Left hindlimb (tissue), 1 donor: Measurements from ENCODE around the gene PFAS.
A peak's percentile ranks its signal among the peaks of the same experiment; 100 is the strongest.
"Not testable (repeated sequence)": the region's sequence is repeated elsewhere in the genome, so short reads cannot be mapped to it uniquely, and the experiment has no call there.

Experiments
- DNase-seq: peaks from one replicate; pipeline ENCODE4 v3.0.0-alpha.2; 2018

The PFAS gene

DNA sequence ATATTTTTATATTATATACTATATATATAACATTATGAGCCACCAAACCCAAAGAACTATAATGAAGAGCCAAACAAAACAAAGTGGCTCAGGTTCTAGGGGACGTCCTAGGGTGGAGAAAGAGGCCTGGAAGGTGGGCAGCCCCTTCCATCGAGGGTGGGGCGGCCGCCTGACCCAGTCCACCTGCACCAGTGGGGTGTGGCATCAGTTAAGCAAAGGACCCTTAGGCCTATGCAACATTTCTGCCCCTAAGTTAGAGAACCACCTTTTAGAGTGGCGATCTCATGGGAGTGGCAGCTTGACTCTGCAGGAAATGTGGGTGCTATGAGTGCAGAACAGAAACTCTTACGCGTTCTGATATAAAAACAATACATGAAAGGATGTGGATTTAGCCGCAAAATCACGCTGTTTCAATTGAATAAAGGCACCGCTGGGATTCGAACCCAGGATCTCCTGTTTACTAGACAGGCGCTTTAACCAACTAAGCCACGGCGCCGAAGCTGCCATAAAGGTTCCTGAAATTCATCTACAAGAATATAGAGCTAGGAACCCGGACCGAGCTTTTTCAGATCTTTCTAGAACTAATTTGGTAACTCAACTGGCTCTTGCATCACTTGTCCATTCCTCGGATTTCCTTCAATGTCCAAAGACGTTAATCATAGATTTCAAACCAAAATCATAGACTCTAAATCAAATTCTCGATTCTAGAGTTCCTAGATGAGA lies 23.1 kb upstream of the PFAS start:
- DNase-seq = peak; percentile 69

- peak; percentile 90 for DNase-seq
Measured at GRCh38 chr17:8226536-8227237, 22.4 kb upstream of the PFAS start.

- DNase-seq = no peak
Measured at GRCh38 chr17:8227238-8227581, 21.9 kb upstream of the PFAS start.

- DNase-seq = no peak
Measured at GRCh38 chr17:8231701-8232100, 17.4 kb upstream of the PFAS start.

GRCh38 chr17:8234361-8235270 lies 14.5 kb upstream of the PFAS start:
- DNase-seq = no peak

GRCh38 chr17:8235676-8236075 lies 13.4 kb upstream of the PFAS start:
- DNase-seq = no peak

- no peak for DNase-seq
Measured at GRCh38 chr17:8237175-8237574, 11.9 kb upstream of the PFAS start.

GRCh38 chr17:8237886-8238285 lies 11.2 kb upstream of the PFAS start:
- no peak for DNase-seq

GRCh38 chr17:8243827-8244226 lies 5.3 kb upstream of the PFAS start:
- no peak for DNase-seq

- no peak for DNase-seq
Measured at GRCh38 chr17:8244768-8245167, 4.3 kb upstream of the PFAS start.

DNA sequence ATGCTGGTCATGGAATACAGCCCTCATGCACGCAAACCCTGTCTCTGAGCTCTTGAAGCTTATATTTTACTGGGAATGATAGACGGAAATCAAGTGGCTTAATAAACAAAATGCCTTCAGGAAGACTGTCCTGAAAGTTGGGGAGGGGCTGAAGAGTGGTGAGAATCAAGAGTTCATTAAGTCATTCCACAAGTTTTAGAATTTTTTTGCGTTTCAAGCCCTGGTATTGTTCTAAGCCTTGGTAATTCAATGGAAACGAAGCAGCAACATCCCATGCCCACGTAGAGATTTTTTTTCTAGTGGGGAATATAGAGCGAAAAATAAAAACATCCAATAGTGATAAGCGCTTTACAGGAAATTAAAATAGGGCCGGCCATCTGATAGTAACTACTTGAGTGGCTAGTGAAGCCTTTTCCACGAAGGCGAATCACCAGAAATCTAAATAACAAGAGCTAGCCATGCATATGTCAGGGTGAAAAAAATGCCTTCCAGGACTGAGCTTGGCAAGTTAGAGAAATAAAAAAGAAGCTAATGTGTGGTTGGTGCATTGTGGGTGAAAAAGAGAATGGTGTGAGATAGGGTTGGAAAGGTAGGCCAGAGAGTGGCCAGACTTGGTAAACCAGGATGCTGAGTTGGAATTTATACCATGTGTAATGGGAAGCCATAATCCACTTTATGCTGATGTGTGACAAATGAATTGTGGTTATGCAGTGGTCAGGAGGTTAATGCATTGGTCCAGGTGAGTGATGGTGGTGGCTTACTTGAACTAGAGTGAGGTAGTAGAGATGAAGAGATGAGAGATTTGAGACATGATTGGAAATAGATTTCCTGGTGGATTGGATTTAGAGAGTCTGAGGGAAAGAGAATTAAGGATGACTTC lies 772 bp downstream of the PFAS start:
- DNase-seq = no peak

DNA sequence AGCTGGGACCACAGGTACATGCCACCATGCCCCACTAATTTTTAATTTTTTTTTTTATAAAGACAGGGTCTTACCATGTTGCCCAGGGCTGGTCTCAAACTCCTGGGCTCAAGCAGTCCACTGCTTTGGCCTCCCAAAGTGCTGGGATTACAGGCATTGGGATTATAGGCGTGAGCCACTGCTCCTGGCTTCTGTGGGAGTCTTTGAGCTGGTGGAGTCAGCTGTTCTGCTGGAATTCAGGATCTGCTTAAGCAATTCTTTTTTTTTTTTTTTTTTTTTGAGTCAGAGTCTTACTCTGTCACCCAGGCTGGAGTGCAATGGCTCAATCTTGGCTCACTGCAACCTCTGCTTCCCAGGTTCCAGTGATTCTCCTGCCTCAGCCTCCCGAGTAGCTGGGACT lies 2.3 kb downstream of the PFAS start:
- not testable (repeated sequence) for DNase-seq

GRCh38 chr17:8253801-8254200 lies 4.7 kb downstream of the PFAS start:
- no peak for DNase-seq

DNA sequence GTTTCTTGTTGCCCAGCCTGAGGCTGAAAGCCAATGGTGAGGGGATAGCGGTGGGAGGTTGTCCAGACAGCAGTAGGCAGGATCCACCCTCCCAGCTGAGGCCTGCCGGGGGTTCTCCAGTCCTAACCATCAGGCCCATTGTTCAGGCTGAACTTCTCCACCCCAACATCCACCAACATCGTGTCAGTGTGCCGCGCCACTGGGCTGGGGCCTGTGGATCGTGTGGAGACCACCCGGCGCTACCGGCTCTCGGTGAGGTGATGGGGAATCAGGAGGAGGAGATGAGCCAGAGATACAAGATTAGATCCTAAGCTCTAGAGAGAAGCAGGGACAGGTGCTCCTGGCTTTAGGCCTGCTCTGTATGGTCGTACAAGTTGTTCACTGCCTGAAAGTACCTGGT lies 5.8 kb downstream of the PFAS start:
- no peak for DNase-seq

DNA sequence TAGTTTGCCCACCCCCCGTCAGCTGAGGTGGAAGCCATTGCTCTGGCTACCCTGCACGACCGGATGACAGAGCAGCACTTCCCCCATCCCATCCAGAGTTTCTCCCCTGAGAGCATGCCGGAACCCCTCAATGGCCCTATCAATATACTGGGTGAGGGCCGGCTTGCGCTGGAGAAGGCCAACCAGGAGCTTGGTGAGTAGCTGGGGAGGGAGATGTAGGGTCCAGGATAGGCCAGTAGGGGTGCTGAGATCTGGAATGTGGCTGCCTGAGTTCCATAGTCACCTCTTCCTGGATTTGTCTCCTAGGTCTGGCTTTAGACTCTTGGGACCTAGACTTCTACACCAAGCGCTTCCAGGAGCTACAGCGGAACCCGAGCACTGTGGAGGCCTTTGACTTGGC lies 6.4 kb downstream of the PFAS start:
- no peak for DNase-seq

GRCh38 chr17:8256291-8256690 lies 7.2 kb downstream of the PFAS start:
- DNase-seq = no peak

GRCh38 chr17:8256691-8257090 lies 7.6 kb downstream of the PFAS start:
- DNase-seq = no peak

GRCh38 chr17:8257801-8258200 lies 8.7 kb downstream of the PFAS start:
- DNase-seq = no peak

DNA sequence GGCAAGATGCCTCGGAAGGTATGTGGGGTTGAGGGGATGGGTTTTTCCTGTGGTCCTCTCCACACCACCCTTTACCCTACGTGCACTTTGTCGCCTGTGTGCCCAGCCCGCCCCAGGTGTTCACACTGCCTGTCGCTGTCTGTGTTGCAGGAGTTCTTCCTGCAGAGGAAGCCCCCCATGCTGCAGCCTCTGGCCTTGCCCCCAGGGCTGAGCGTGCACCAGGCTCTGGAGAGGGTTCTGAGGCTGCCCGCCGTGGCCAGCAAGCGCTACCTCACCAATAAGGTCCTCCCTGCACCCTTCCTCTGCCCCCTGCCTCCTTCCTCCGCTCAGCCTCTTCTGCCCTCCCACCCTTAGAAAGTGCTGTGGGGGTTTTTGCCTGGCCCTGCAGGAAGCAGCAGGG lies 15.2 kb downstream of the PFAS start:
- no peak for DNase-seq

DNA sequence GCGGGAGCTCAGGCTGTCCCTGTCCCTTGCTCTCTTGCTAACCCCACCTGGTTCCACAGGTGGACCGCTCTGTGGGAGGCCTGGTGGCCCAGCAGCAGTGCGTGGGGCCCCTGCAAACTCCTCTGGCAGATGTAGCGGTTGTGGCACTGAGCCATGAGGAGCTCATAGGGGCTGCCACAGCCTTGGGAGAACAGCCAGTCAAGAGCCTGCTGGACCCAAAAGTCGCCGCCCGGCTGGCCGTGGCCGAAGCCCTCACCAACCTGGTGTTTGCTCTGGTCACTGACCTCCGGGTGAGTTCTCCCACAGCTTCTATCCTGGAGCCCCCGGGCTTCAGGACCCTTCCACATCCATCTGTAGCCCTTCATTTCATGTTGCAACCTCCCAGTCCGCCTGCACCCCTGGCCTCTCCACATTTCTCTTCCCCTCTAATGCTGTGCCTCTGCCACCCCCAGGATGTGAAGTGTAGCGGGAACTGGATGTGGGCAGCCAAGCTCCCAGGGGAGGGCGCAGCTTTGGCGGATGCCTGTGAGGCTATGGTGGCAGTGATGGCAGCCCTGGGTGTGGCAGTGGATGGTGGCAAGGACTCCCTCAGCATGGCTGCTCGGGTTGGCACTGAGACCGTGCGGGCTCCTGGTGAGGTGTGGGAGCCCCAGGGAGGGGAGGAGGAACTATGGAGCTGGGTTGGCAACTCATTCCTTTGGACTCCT lies 15.9 kb downstream of the PFAS start:
- no peak for DNase-seq

GRCh38 chr17:8266648-8267479 lies 17.8 kb downstream of the PFAS start:
- no peak for DNase-seq
